Kidney glomerular epithelial cell (primary cell): ENCODE data around the gene TTC31.
A peak's percentile ranks its signal among the peaks of the same experiment; 100 is the strongest.

Source experiments
- DNase-seq: peaks from one replicate; lab custom pipeline; 2025; lab: John Stamatoyannopoulos, UW

TTC31 gene

GRCh38 chr2:74526649-74527230, 43.9 kb downstream of the TTC31 start:
- DNase-seq: no peak

GRCh38 chr2:74527741-74528140, 44.9 kb downstream of the TTC31 start:
- no peak for DNase-seq

GRCh38 chr2:74528600-74529356, 45.9 kb downstream of the TTC31 start:
- DNase-seq: no peak

GRCh38 chr2:74529357-74530238, 46.7 kb downstream of the TTC31 start, which contains the start of the genes AUP1 and HTRA2:
Gene AUP1 (minus strand): TSS chr2:74529706. CDS start chr2:74529629, 77 bp downstream.
Gene HTRA2 (plus strand): TSS chr2:74529933. CDS start chr2:74530007, 74 bp downstream.
- DNase-seq: peak; percentile 96

- DNase-seq: no peak
Observed at GRCh38 chr2:74530239-74531187, 47.6 kb downstream of the TTC31 start.

GRCh38 chr2:74531666-74532065, 48.8 kb downstream of the TTC31 start:
- DNase-seq: no peak

- peak; percentile 7 for DNase-seq
Observed at GRCh38 chr2:74532222-74532621, 49.3 kb downstream of the TTC31 start.

GRCh38 chr2:74533464-74533863, 50.6 kb downstream of the TTC31 start:
- DNase-seq: no peak

GRCh38 chr2:74534411-74534810, 51.5 kb downstream of the TTC31 start:
- DNase-seq: no peak

GRCh38 chr2:74535440-74535965, 52.6 kb downstream of the TTC31 start:
- no peak for DNase-seq

GRCh38 chr2:74536166-74536950, 53.5 kb downstream of the TTC31 start:
- DNase-seq: no peak

GRCh38 chr2:74537140-74537539, 54.3 kb downstream of the TTC31 start:
- no peak for DNase-seq

- DNase-seq: no peak
Observed at GRCh38 chr2:74538881-74539339, 56.0 kb downstream of the TTC31 start.

GRCh38 chr2:74540291-74540690, 57.4 kb downstream of the TTC31 start:
- DNase-seq: no peak

- DNase-seq: no peak
Observed at GRCh38 chr2:74542978-74543377, 60.1 kb downstream of the TTC31 start.
